DMS153 (cell line): ENCODE data around the gene SPAG16.
"Not testable (repeated sequence)": the region's sequence is repeated elsewhere in the genome, so short reads cannot be mapped to it uniquely, and the experiment has no call there.

Experiments used
- DNase-seq: peaks from one replicate; lab custom pipeline; 2025; lab: John Stamatoyannopoulos, UW

The SPAG16 gene

GRCh38 chr2:213691351-213691750, 407.1 kb downstream of the SPAG16 start:
- DNase-seq = no peak

GRCh38 chr2:213696442-213696841, 412.2 kb downstream of the SPAG16 start:
- DNase-seq = no peak

- DNase-seq = not testable (repeated sequence)
Measured at GRCh38 chr2:213701365-213701764, 417.1 kb downstream of the SPAG16 start.

GRCh38 chr2:213703406-213704098, 419.3 kb downstream of the SPAG16 start:
- DNase-seq = no peak

- no peak for DNase-seq
Measured at GRCh38 chr2:213710164-213710563, 425.9 kb downstream of the SPAG16 start.

GRCh38 chr2:213718411-213718810, 434.1 kb downstream of the SPAG16 start:
- DNase-seq = not testable (repeated sequence)

GRCh38 chr2:213722565-213722964, 438.3 kb downstream of the SPAG16 start:
- DNase-seq = no peak

- no peak for DNase-seq
Measured at GRCh38 chr2:213723041-213723560, 438.8 kb downstream of the SPAG16 start.

GRCh38 chr2:213723707-213724106, 439.4 kb downstream of the SPAG16 start:
- DNase-seq = no peak

- no peak for DNase-seq
Measured at GRCh38 chr2:213726101-213726500, 441.8 kb downstream of the SPAG16 start.

- no peak for DNase-seq
Measured at GRCh38 chr2:213733893-213734292, 449.6 kb downstream of the SPAG16 start.

- no peak for DNase-seq
Measured at GRCh38 chr2:213740453-213740852, 456.2 kb downstream of the SPAG16 start.

GRCh38 chr2:213751446-213751845, 467.2 kb downstream of the SPAG16 start:
- DNase-seq = no peak

GRCh38 chr2:213752575-213752974, 468.3 kb downstream of the SPAG16 start:
- DNase-seq = no peak

- DNase-seq = no peak
Measured at GRCh38 chr2:213757525-213757924, 473.3 kb downstream of the SPAG16 start.

- no peak for DNase-seq
Measured at GRCh38 chr2:213763354-213763753, 479.1 kb downstream of the SPAG16 start.

- DNase-seq = no peak
Measured at GRCh38 chr2:213763963-213764362, 479.7 kb downstream of the SPAG16 start.

GRCh38 chr2:213764849-213765248, 480.6 kb downstream of the SPAG16 start:
- no peak for DNase-seq

- no peak for DNase-seq
Measured at GRCh38 chr2:213766062-213766461, 481.8 kb downstream of the SPAG16 start.

- no peak for DNase-seq
Measured at GRCh38 chr2:213766465-213766901, 482.2 kb downstream of the SPAG16 start.

- DNase-seq = no peak
Measured at GRCh38 chr2:213787869-213788268, 503.6 kb downstream of the SPAG16 start.

GRCh38 chr2:213789940-213790339, 505.7 kb downstream of the SPAG16 start:
- no peak for DNase-seq

GRCh38 chr2:213792045-213792444, 507.8 kb downstream of the SPAG16 start:
- no peak for DNase-seq
